ENCODE results near the gene PTPRT. TPM values are rescaled to one million over a fixed set of nuclear protein-coding genes. Genes with fewer than 3 reads are reported as not detected.

The PTPRT gene
- total and polyA plus RNA-seq, 2 donors (not counting 1 experiment from before 2014, with no cell fraction given) = not detected

DNA sequence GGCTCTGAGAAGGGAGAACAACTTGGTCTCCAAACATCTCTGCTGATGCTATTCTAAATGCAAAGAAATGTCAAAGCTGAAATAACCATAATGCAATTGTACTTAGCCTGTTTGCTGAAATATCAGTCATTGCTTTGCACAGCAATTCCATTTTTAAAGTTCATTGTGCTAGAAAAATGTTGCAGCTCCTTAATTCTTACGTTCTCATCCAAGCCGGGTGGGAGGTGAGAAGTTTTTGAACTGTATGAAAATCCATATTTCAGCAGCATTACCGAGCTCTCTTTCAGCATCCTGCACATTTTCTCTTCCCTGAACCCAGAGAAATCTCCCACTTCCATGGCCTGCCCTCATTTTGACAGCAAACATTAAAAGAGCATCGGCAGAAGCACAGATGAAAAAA lies 630.0 kb downstream of the PTPRT start:
- Histone ChIP-seq H3K9ac (ENCODE audit: insufficient read depth, low read length) (no peak overlapping the region), H3K27me3 (ENCODE audit: control insufficient read depth, insufficient read depth, low read length) (no peaks in the 10 kb centered on the region), H3K79me2 (ENCODE audit: control insufficient read depth, insufficient read depth, low read length) (no peaks in the 10 kb centered on the region), H3K4me1 (ENCODE audit: control insufficient read depth, extremely low read depth, insufficient read depth, low read length) (no peaks in the 10 kb centered on the region), H2AFZ (ENCODE audit: low read length) (no peak overlapping the region), H3K27ac (ENCODE audit: insufficient read depth, low read length) (no peak overlapping the region), H4K20me1 (ENCODE audit: control insufficient read depth, extremely low read depth, insufficient read depth, low read length) (no peaks in the 10 kb centered on the region), H3K36me3 (ENCODE audit: control insufficient read depth, insufficient read depth, low read length) (no peaks in the 10 kb centered on the region), H3K4me3 (replicated peaks in 1 of 4; ENCODE audit: control extremely low read depth in 1 of 4, insufficient read depth in 1 of 4, low read depth in 3 of 4, low read length in 4 of 4) (no peak overlapping the region), H3K4me2 (ENCODE audit: extremely low read depth, insufficient read depth, low read length) (no peak overlapping the region), H3K9me3 (ENCODE audit: control insufficient read depth, insufficient read depth, low read depth, low read length) (no peaks in the 10 kb centered on the region)
- no peak for TF ChIP-seq EZH2 (IDR thresholded peaks at IDR 0.05; ENCODE audit: low read length, missing control alignments)
- DNase-seq (ENCODE audit: low read depth in 2 of 2) = no peak

DNA sequence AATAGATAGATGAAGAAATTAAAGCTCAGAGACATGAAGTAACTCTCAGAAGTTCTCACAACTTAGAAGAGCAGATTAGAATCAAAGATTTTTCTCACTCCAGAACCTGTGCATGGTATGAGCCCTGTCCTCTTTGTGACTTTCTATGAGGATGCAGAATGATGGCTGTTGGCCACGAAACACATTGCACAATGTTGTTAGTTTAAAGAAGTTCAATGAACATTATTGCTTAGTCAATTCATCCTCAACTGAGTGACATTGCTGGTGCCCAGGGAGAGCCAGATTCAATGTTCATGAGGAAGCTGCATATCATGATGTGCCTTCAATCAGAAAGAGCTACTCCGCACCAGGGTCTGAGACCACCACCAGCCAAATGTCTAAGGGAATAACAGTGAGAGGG lies 633.1 kb downstream of the PTPRT start:
- Histone ChIP-seq H3K9ac (ENCODE audit: insufficient read depth, low read length) (no peak overlapping the region), H3K79me2 (ENCODE audit: control insufficient read depth, insufficient read depth, low read length) (no peaks in the 10 kb centered on the region), H3K27ac (ENCODE audit: insufficient read depth, low read length) (no peak overlapping the region), H3K36me3 (ENCODE audit: control insufficient read depth, insufficient read depth, low read length) (no peaks in the 10 kb centered on the region), H3K9me3 (ENCODE audit: control insufficient read depth, insufficient read depth, low read depth, low read length) (no peaks in the 10 kb centered on the region), H3K4me2 (ENCODE audit: extremely low read depth, insufficient read depth, low read length) (no peak overlapping the region), H2AFZ (ENCODE audit: low read length) (no peak overlapping the region), H4K20me1 (ENCODE audit: control insufficient read depth, extremely low read depth, insufficient read depth, low read length) (no peaks in the 10 kb centered on the region), H3K27me3 (ENCODE audit: control insufficient read depth, insufficient read depth, low read length) (no peaks in the 10 kb centered on the region), H3K4me3 (replicated peaks in 1 of 4; ENCODE audit: control extremely low read depth in 1 of 4, insufficient read depth in 1 of 4, low read depth in 3 of 4, low read length in 4 of 4) (no peak overlapping the region), H3K4me1 (ENCODE audit: control insufficient read depth, extremely low read depth, insufficient read depth, low read length) (no peaks in the 10 kb centered on the region)
- TF ChIP-seq EZH2 (IDR thresholded peaks at IDR 0.05; ENCODE audit: low read length, missing control alignments) = no peak
- TF ChIP-seq, protein P1, sequence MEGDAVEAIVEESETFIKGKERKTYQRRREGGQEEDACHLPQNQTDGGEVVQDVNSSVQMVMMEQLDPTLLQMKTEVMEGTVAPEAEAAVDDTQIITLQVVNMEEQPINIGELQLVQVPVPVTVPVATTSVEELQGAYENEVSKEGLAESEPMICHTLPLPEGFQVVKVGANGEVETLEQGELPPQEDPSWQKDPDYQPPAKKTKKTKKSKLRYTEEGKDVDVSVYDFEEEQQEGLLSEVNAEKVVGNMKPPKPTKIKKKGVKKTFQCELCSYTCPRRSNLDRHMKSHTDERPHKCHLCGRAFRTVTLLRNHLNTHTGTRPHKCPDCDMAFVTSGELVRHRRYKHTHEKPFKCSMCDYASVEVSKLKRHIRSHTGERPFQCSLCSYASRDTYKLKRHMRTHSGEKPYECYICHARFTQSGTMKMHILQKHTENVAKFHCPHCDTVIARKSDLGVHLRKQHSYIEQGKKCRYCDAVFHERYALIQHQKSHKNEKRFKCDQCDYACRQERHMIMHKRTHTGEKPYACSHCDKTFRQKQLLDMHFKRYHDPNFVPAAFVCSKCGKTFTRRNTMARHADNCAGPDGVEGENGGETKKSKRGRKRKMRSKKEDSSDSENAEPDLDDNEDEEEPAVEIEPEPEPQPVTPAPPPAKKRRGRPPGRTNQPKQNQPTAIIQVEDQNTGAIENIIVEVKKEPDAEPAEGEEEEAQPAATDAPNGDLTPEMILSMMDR (conservative IDR thresholded peaks at IDR 0.05 in 1 of 2, IDR thresholded peaks at IDR 0.05 in 1 of 2; ENCODE audit: low read depth in 1 of 2, low read length in 2 of 2) = no peak
- no peak for DNase-seq (ENCODE audit: low read depth in 2 of 2)

DNA sequence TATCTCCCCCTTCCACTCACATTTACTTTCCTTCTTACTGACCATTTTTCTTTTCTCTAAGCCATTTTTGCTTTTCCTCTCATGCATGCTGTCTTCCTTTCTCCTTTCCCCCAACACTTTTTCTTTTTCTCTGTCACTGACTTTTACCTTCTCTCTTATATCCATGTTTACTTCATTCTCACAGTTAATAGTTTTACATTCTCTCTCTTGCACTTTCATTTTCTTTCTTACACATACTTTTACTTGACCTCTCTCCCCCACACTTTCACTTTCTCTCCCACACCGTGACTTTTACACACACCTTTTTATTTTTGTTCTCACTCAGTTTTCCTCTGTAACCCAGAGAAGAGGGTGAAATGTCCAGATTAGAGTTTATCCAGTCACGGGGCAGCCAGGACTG lies 636.3 kb downstream of the PTPRT start:
- no peaks in the 10 kb centered on the region for H3K4me1 ChIP-seq (ENCODE audit: control insufficient read depth, extremely low read depth, insufficient read depth, low read length)
- no peak overlapping the region for H3K4me3 ChIP-seq (replicated peaks in 1 of 4; ENCODE audit: control extremely low read depth in 1 of 4, insufficient read depth in 1 of 4, low read depth in 3 of 4, low read length in 4 of 4)
- no peaks in the 10 kb centered on the region for H3K27me3 ChIP-seq (ENCODE audit: control insufficient read depth, insufficient read depth, low read length)
- H3K4me2 ChIP-seq (ENCODE audit: extremely low read depth, insufficient read depth, low read length) = no peak overlapping the region
- TF ChIP-seq, protein P1 (conservative IDR thresholded peaks at IDR 0.05 in 1 of 2, IDR thresholded peaks at IDR 0.05 in 1 of 2; ENCODE audit: low read depth in 1 of 2, low read length in 2 of 2) = no peak
- no peak for TF ChIP-seq EZH2 (IDR thresholded peaks at IDR 0.05; ENCODE audit: low read length, missing control alignments)
- no peak overlapping the region for H3K9ac ChIP-seq (ENCODE audit: insufficient read depth, low read length)
- no peaks in the 10 kb centered on the region for H3K36me3 ChIP-seq (ENCODE audit: control insufficient read depth, insufficient read depth, low read length)
- H3K27ac ChIP-seq (ENCODE audit: insufficient read depth, low read length) = no peak overlapping the region
- H4K20me1 ChIP-seq (ENCODE audit: control insufficient read depth, extremely low read depth, insufficient read depth, low read length) = no peaks in the 10 kb centered on the region
- DNase-seq (ENCODE audit: low read depth in 2 of 2) = no peak
- no peaks in the 10 kb centered on the region for H3K9me3 ChIP-seq (ENCODE audit: control insufficient read depth, insufficient read depth, low read depth, low read length)
- no peaks in the 10 kb centered on the region for H3K79me2 ChIP-seq (ENCODE audit: control insufficient read depth, insufficient read depth, low read length)
- no peak overlapping the region for H2AFZ ChIP-seq (ENCODE audit: low read length)
